Keratinocyte (primary cell): ENCODE results near the gene RBM19. TPM values are rescaled to one million over a fixed set of nuclear protein-coding genes. Genes with fewer than 3 reads are reported as not detected.
"Not testable (repeated sequence)": the region's sequence is repeated elsewhere in the genome, so short reads cannot be mapped to it uniquely, and the experiment has no call there.

Source experiments
- DNase-seq: peaks from one replicate; pipeline ENCODE4 v3.0.0-alpha.2; 2011; ENCODE audit warnings: low read depth, missing footprints, low spot score
- FAIRE-seq: peaks from 2 replicates; lab custom pipeline; 2011; peaks lifted over from hg19 to GRCh38; lab: Jason Lieb, UNC
- H2AFZ ChIP-seq: 2 replicates; pipeline ENCODE4 v1.6.0; 2012; ENCODE audit warnings: low read length, control low read depth, inconsistent platforms; ENCODE audit not compliant: control insufficient read depth
- H3K27ac ChIP-seq: 2 replicates; pipeline ENCODE4 v1.5.1; 2011; ENCODE audit warnings: low read length; ENCODE audit not compliant: control insufficient read depth, insufficient read depth
- H3K27me3 ChIP-seq: 3 replicates; pipeline ENCODE4 v1.6.0; 2011; ENCODE audit warnings: low read length; ENCODE audit not compliant: control insufficient read depth, insufficient read depth; ENCODE audit errors: extremely low read depth
- H3K36me3 ChIP-seq, 2 experiments: 2 replicates in 1 of 2; 3 replicates in 1 of 2; pipeline ENCODE4 v1.5.1; 2011; ENCODE audit warnings: low read length in 2 of 2, mild to moderate bottlenecking in 1 of 2; ENCODE audit not compliant: control insufficient read depth in 2 of 2, insufficient read depth in 2 of 2; ENCODE audit errors: extremely low read depth in 1 of 2
- H3K4me1 ChIP-seq: 3 replicates; pipeline ENCODE4 v1.5.1; 2011; ENCODE audit warnings: low read length; ENCODE audit not compliant: control insufficient read depth, insufficient read depth; ENCODE audit errors: extremely low read depth
- H3K4me2 ChIP-seq: 3 replicates; pipeline ENCODE4 v1.6.0; 2011; ENCODE audit warnings: low read depth, low read length; ENCODE audit not compliant: control insufficient read depth, insufficient read depth; ENCODE audit errors: extremely low read depth
- H3K4me3 ChIP-seq, 3 experiments: fragments of 200-600 bp in 1 of 3; sonication (generic) in 1 of 3; 2 replicates in 2 of 3; 3 replicates in 1 of 3; pipeline ENCODE4 v1.5.1; 2011 to 2016; ENCODE audit warnings: low read length in 3 of 3, mild to moderate bottlenecking in 3 of 3, control low read depth in 2 of 3, inconsistent platforms in 1 of 3, low read depth in 1 of 3, mixed read lengths in 1 of 3, mixed run types in 1 of 3, moderate library complexity in 1 of 3; ENCODE audit not compliant: control insufficient read depth in 2 of 3, insufficient read depth in 2 of 3; ENCODE audit errors: extremely low read depth in 1 of 3
- H3K79me2 ChIP-seq: 2 replicates; pipeline ENCODE4 v1.6.0; 2012; ENCODE audit warnings: low read length; ENCODE audit not compliant: control insufficient read depth, insufficient read depth
- H3K9ac ChIP-seq: 3 replicates; pipeline ENCODE4 v1.6.0; 2011; ENCODE audit warnings: low read length; ENCODE audit not compliant: control insufficient read depth, insufficient read depth; ENCODE audit errors: extremely low read depth
- H3K9me1 ChIP-seq: 3 replicates; pipeline ENCODE4 v1.6.0; 2011; ENCODE audit warnings: low read length; ENCODE audit not compliant: control insufficient read depth, insufficient read depth; ENCODE audit errors: extremely low read depth
- H3K9me3 ChIP-seq: 2 replicates; pipeline ENCODE4 v1.5.1; 2012; ENCODE audit warnings: low read depth, low read length; ENCODE audit not compliant: control insufficient read depth
- H4K20me1 ChIP-seq: 3 replicates; pipeline ENCODE4 v1.6.0; 2011; ENCODE audit warnings: low read length; ENCODE audit not compliant: control insufficient read depth, insufficient read depth; ENCODE audit errors: extremely low read depth
- CTCF ChIP-seq, 3 experiments: IDR thresholded peaks in 1 of 3; conservative IDR thresholded peaks in 1 of 3; optimal IDR thresholded peaks in 1 of 3; 2 replicates in 2 of 3; 3 replicates in 1 of 3; pipeline versions ENCODE3 to v1.5.1; 2011; ENCODE audit warnings: low read length in 3 of 3, mild to moderate bottlenecking in 3 of 3, moderate library complexity in 2 of 3, control low read depth in 1 of 3, inconsistent platforms in 1 of 3; ENCODE audit not compliant: insufficient read depth in 2 of 3; ENCODE audit errors: extremely low read depth in 1 of 3
- EZH2 ChIP-seq: IDR thresholded peaks from one replicate; pipeline ENCODE4 v1.6.1; 2012; ENCODE audit warnings: inconsistent platforms, mild to moderate bottlenecking, low read length, moderate library complexity
- dilution Hi-C: fragments of 300-500 bp; cut with MboI; formaldehyde crosslinking; loops from one replicate; pipeline ENCODE4 v1.7.0; 2020; ENCODE audit warnings: low sequenced_read_pairs; ENCODE audit not compliant: extremely low pct_ligation_motif_present
- polyA plus RNA-seq, 5 experiments: library from polyadenylated mRNA; depleted of rRNA in 3 of 5; stranded (reverse) in 3 of 5; stranded (forward) in 1 of 5; unstranded in 1 of 5; fragments of >200 nt; gene quantifications; 1 replicate in 1 of 5; 2 replicates in 3 of 5; 3 replicates in 1 of 5; pipeline versions ENCODE4 v1.2.1 to v1.2.3, GENCODE V29; 2011 to 2012; ENCODE audit warnings: missing spikeins in 2 of 5, low read depth in 1 of 5, low replicate concordance in 1 of 5

The RBM19 gene
- polyA plus RNA-seq, 1 donor (not counting 4 experiments of a cell fraction or from before 2014, with no cell fraction given): 14.6 TPM

- TF ChIP-seq EZH2 (no peak), CTCF (optimal IDR thresholded peaks at IDR 0.05 in 1 of 3, IDR thresholded peaks at IDR 0.05 in 1 of 3, conservative IDR thresholded peaks at IDR 0.05 in 1 of 3; ENCODE audit: extremely low read depth in 1 of 3, insufficient read depth in 2 of 3, low read length in 3 of 3) (no peak)
- no peak overlapping the region for H2AFZ ChIP-seq
- no peak overlapping the region for H3K9ac ChIP-seq
- H3K4me3 ChIP-seq: no peak overlapping the region
- H4K20me1 ChIP-seq: no peaks in the 10 kb centered on the region
- H3K79me2 ChIP-seq: no peaks in the 10 kb centered on the region
- H3K4me1 ChIP-seq: no peaks in the 10 kb centered on the region
- dilution Hi-C loops: no loop called here
- H3K27ac ChIP-seq: no peak overlapping the region
- no peaks in the 10 kb centered on the region for H3K9me3 ChIP-seq
- FAIRE-seq (no peak), DNase-seq (no peak)
- H3K4me2 ChIP-seq: no peak overlapping the region
- no peaks in the 10 kb centered on the region for H3K36me3 ChIP-seq
- no peaks in the 10 kb centered on the region for H3K9me1 ChIP-seq
- no peaks in the 10 kb centered on the region for H3K27me3 ChIP-seq
These were observed 35.6 kb upstream of the RBM19 start for GRCh38 chr12:114001511-114002340.

- TF ChIP-seq EZH2 (no peak), CTCF (optimal IDR thresholded peaks at IDR 0.05 in 1 of 3, IDR thresholded peaks at IDR 0.05 in 1 of 3, conservative IDR thresholded peaks at IDR 0.05 in 1 of 3; ENCODE audit: extremely low read depth in 1 of 3, insufficient read depth in 2 of 3, low read length in 3 of 3) (no peak)
- H3K36me3 ChIP-seq: no peaks in the 10 kb centered on the region
- FAIRE-seq (no peak), DNase-seq (no peak)
- no peak overlapping the region for H3K9ac ChIP-seq
- H3K79me2 ChIP-seq: no peaks in the 10 kb centered on the region
- no peak overlapping the region for H3K27ac ChIP-seq
- no peaks in the 10 kb centered on the region for H3K27me3 ChIP-seq
- H3K9me3 ChIP-seq: no peaks in the 10 kb centered on the region
- H4K20me1 ChIP-seq: no peaks in the 10 kb centered on the region
- H3K4me1 ChIP-seq: no peaks in the 10 kb centered on the region
- H3K9me1 ChIP-seq: no peaks in the 10 kb centered on the region
- dilution Hi-C loops: no loop called here
- no peak overlapping the region for H2AFZ ChIP-seq
- no peak overlapping the region for H3K4me3 ChIP-seq
- no peak overlapping the region for H3K4me2 ChIP-seq
These were observed 34.7 kb upstream of the RBM19 start for GRCh38 chr12:114000861-114001260.

GRCh38 chr12:114000261-114000660 lies 34.1 kb upstream of the RBM19 start:
- H3K27me3 ChIP-seq, H4K20me1 ChIP-seq, H3K27ac ChIP-seq, H3K4me1 ChIP-seq, H3K4me2 ChIP-seq, dilution Hi-C loops, H3K36me3 ChIP-seq, H2AFZ ChIP-seq, DNase-seq, H3K4me3 ChIP-seq, H3K79me2 ChIP-seq, H3K9me3 ChIP-seq, FAIRE-seq, H3K9me1 ChIP-seq, H3K9ac ChIP-seq: not testable (repeated sequence)
